Smooth muscle cell (in vitro differentiated cells): Measurements from ENCODE around the gene NTRK1. TPM values are rescaled to one million over a fixed set of nuclear protein-coding genes. Genes with fewer than 3 reads are reported as not detected.

Experiments
- DNase-seq: peaks from one replicate; lab custom pipeline; 2025; ENCODE audit not compliant: unreplicated experiment; lab: John Stamatoyannopoulos, UW
- H2AFZ ChIP-seq: fragments of 200-600 bp; sonication (generic); 2 replicates; pipeline ENCODE4 v1.6.0; 2016; ENCODE audit warnings: antibody characterized with exemption, low read depth, mild to moderate bottlenecking
- H3F3A ChIP-seq: fragments of 200-600 bp; sonication (generic); 2 replicates; pipeline ENCODE4 v1.6.0; 2017; ENCODE audit warnings: antibody characterized with exemption, low read depth
- H3K27ac ChIP-seq: fragments of 200-600 bp; sonication (generic); 2 replicates; pipeline ENCODE4 v1.5.1; 2016; ENCODE audit warnings: low read depth, mild to moderate bottlenecking
- H3K27me3 ChIP-seq: fragments of 200-600 bp; sonication (generic); 2 replicates; pipeline ENCODE4 v1.6.1; 2016; ENCODE audit warnings: low read depth, mild to moderate bottlenecking
- H3K36me3 ChIP-seq: fragments of 200-600 bp; sonication (generic); 2 replicates; pipeline ENCODE4 v1.5.1; 2016; ENCODE audit warnings: low read depth
- H3K4me1 ChIP-seq: fragments of 200-600 bp; sonication (generic); 2 replicates; pipeline ENCODE4 v1.5.1; 2016; ENCODE audit warnings: low read depth
- H3K4me2 ChIP-seq: fragments of 200-600 bp; sonication (generic); 2 replicates; pipeline ENCODE4 v1.6.0; 2016; ENCODE audit warnings: mild to moderate bottlenecking
- H3K4me3 ChIP-seq: fragments of 200-600 bp; sonication (generic); 2 replicates; pipeline ENCODE4 v1.5.1; 2016; ENCODE audit warnings: mild to moderate bottlenecking
- H3K79me2 ChIP-seq: fragments of 200-600 bp; sonication (generic); 2 replicates; pipeline ENCODE4 v1.6.0; 2016; ENCODE audit warnings: low read depth, mild to moderate bottlenecking
- H3K9ac ChIP-seq: fragments of 200-600 bp; sonication (generic); 2 replicates; pipeline ENCODE4 v1.6.0; 2016; ENCODE audit warnings: low read depth
- H3K9me3 ChIP-seq: fragments of 200-600 bp; sonication (generic); replicated peaks from 2 replicates; pipeline ENCODE4 v1.5.1; 2016; ENCODE audit warnings: low read depth
- H4K20me1 ChIP-seq: fragments of 200-600 bp; sonication (generic); 2 replicates; pipeline ENCODE4 v1.6.0; 2016; ENCODE audit warnings: low read depth
- WGBS: methylation state at CpG from one replicate; pipeline ENCODE4 v1.1.7; 2016; ENCODE audit warnings: low lambda C conversion rate; 5-methylcytosine and 5-hydroxymethylcytosine counted together
- polyA plus RNA-seq: library from polyadenylated mRNA; unstranded; fragments of >200 nt; fragmentation: Nextera tagmentation; extraction: Ambion mirVana; gene quantifications from 2 replicates; pipeline ENCODE4 v1.2.1, GENCODE V29; 2016
- total RNA-seq: library from RNA; depleted of rRNA; stranded (reverse); fragments of >200 nt; gene quantifications from 2 replicates; pipeline ENCODE4 v1.2.3, GENCODE V29; 2014
- TF ChIP-seq, protein P1 (sequence below): fragments of 200-600 bp; sonication (generic); IDR thresholded peaks from 2 replicates; pipeline ENCODE4 v1.5.1; 2017; ENCODE audit warnings: borderline replicate concordance, mild to moderate bottlenecking, antibody characterized with exemption; ENCODE audit not compliant: insufficient read depth, poor library complexity, severe bottlenecking

The NTRK1 gene
- total and polyA plus RNA-seq, 2 experiments from 2014 or later: 0.85 to 3.6 TPM

DNA sequence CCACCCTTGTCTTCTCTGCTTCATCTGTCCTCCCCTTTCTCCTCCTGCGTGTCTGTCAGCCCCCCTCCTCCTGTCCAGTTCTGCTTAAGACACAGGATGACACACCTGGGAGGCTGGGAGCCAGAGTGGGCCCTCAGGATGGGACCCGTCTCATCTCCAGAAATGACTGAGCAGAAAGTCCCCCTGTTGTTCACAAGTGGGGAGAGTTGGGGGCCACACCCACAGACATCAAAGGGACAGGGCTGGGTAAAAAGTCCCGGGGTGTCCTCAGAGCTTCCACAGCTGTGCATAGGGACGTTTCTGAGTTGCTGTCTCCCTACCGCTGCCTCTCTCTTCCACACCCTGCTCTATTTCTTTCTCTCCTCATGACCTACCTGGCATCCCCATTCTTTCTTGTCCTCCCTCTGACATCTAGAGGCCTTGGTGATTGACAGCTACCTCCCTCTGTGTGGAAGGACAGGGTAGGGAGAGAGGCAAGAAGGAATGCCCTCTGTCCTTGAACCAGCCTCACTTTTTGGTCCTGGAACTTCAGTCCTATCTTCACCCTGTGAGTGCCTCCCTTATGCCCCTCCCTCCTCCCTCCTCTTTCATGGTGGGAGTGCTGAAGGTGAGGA, 24.5 kb upstream of the NTRK1 start:
- Histone ChIP-seq H3F3A (no peaks in the 10 kb centered on the region), H3K9ac (no peak overlapping the region), H3K4me1 (peaks cover 5% of the 10 kb centered on the region), H3K4me2 (no peak overlapping the region), H3K4me3 (no peak overlapping the region), H3K27me3 (peaks cover 35% of the 10 kb centered on the region), H2AFZ (no peak overlapping the region), H4K20me1 (no peaks in the 10 kb centered on the region), H3K27ac (no peak overlapping the region), H3K79me2 (no peaks in the 10 kb centered on the region), H3K36me3 (no peaks in the 10 kb centered on the region), H3K9me3 (no peaks in the 10 kb centered on the region)
- TF ChIP-seq, protein P1, sequence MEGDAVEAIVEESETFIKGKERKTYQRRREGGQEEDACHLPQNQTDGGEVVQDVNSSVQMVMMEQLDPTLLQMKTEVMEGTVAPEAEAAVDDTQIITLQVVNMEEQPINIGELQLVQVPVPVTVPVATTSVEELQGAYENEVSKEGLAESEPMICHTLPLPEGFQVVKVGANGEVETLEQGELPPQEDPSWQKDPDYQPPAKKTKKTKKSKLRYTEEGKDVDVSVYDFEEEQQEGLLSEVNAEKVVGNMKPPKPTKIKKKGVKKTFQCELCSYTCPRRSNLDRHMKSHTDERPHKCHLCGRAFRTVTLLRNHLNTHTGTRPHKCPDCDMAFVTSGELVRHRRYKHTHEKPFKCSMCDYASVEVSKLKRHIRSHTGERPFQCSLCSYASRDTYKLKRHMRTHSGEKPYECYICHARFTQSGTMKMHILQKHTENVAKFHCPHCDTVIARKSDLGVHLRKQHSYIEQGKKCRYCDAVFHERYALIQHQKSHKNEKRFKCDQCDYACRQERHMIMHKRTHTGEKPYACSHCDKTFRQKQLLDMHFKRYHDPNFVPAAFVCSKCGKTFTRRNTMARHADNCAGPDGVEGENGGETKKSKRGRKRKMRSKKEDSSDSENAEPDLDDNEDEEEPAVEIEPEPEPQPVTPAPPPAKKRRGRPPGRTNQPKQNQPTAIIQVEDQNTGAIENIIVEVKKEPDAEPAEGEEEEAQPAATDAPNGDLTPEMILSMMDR: no peak
- 83% methylated on average over 5 of the region's 5 CpGs for WGBS
- DNase-seq: no peak

DNA sequence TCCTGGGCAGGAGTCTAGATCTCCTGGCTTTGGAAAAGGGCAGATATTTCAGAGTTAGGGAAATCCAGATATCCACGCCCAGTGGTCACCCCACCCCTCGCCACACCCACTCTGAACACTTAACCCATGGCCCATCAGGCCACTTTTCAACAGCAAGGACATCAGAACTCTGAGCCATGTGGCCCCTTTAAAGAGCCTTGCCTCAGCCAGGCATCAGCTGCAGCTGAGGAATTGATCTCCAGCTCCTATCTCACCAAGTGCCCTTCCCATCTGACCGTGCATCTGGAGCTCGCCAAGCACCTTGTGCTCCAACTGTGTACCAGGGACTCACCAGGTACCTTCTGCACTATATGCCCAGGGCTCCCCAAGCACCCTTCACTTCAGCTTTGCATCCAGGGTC, 23.8 kb upstream of the NTRK1 start:
- H2AFZ ChIP-seq: no peak overlapping the region
- peaks cover 31% of the 10 kb centered on the region for H3K27me3 ChIP-seq
- no peak overlapping the region for H3K4me3 ChIP-seq
- H3K36me3 ChIP-seq: no peaks in the 10 kb centered on the region
- no peaks in the 10 kb centered on the region for H3K9me3 ChIP-seq
- TF ChIP-seq, protein P1: no peak
- DNase-seq: no peak
- no peaks in the 10 kb centered on the region for H3F3A ChIP-seq
- no peaks in the 10 kb centered on the region for H4K20me1 ChIP-seq
- H3K79me2 ChIP-seq: no peaks in the 10 kb centered on the region
- 87% methylated on average over 4 of the region's 4 CpGs for WGBS
- H3K4me2 ChIP-seq: no peak overlapping the region
- peaks cover 5% of the 10 kb centered on the region for H3K4me1 ChIP-seq
- H3K27ac ChIP-seq: no peak overlapping the region
- no peak overlapping the region for H3K9ac ChIP-seq

DNA sequence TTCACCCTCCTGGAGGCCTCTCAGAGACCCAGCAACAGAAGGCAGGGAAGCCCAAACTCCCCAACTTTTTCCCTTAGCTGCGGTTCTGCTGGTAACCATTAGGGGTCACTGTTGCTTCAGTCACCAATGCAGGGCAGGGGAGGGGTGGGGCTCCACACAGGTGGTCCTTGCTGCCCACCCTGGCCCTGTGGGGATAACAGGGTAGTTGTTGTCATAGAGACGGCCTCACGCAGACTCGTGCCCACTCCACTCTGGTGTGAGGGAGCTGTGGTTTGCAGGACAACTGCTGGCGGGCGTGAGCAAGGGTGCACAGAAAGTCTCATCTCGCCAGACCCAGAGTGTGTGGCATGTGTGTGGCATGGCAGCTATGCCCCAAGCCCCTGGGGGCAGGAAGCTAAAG, 21.7 kb upstream of the NTRK1 start:
- H3K36me3 ChIP-seq: no peaks in the 10 kb centered on the region
- no peak overlapping the region for H2AFZ ChIP-seq
- no peak overlapping the region for H3K4me3 ChIP-seq
- no peak overlapping the region for H3K27ac ChIP-seq
- H3F3A ChIP-seq: no peaks in the 10 kb centered on the region
- no peaks in the 10 kb centered on the region for H3K79me2 ChIP-seq
- H3K9ac ChIP-seq: no peak overlapping the region
- H4K20me1 ChIP-seq: no peaks in the 10 kb centered on the region
- no peak for DNase-seq
- H3K4me1 ChIP-seq: peaks cover 5% of the 10 kb centered on the region
- TF ChIP-seq, protein P1: peak; percentile 84
- no peak overlapping the region for H3K4me2 ChIP-seq
- no peaks in the 10 kb centered on the region for H3K9me3 ChIP-seq
- peaks cover 35% of the 10 kb centered on the region for H3K27me3 ChIP-seq
- WGBS: 27% methylated on average over 7 of the region's 7 CpGs
